ENCODE results near the gene MYT1. TPM values are rescaled to one million over a fixed set of nuclear protein-coding genes. Genes with fewer than 3 reads are reported as not detected.
"Not testable (repeated sequence)": the region's sequence is repeated elsewhere in the genome, so short reads cannot be mapped to it uniquely, and the experiment has no call there.

Gene MYT1
- under 1 TPM; 0.12 to 0.14 TPM for total RNA-seq

DNA sequence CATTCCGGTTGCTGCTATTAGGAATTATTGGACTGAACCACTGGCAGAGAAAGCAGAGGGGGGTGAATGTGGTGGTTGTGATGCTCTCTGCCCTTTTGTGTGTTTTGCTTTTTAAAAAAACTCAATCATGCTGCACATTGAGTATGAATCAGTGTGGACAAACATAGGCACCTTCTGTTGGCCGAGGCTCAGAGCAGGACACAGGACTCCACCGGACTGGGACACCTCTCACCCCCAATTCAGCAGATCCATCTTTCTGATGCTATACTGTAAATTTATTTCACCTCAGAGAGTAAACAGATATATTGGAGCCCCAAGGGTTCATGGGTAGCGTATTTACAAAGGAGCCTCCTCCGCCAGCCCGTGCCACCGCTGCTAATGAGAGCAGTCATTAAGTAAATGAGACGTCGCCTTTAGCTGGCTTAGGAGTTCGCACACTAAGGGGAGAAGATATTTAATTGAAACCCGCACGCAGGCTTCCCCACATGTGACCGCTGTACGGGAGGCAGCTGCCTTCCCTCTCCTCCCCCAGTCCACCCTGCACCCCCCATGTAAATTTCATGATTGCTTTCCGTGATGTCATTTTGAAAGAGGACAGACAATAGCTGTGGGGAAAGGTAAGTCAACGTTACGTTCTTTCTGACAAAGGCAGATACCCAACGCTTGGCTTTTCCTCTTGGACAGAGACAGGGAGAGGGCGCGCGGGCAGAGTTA, at the start of gene MYT1:
Gene MYT1 (plus strand): TSS at position 330 of the 714 bp plus-strand sequence. CDS start 34,410 bp downstream, outside the sequence.
- H3K27me3 Mint-ChIP-seq: peaks cover 63% of the 10 kb centered on the region
- DNase-seq (no peak), ATAC-seq (no peak)
- H3K9me3 Mint-ChIP-seq (ENCODE audit: low read depth): no peaks in the 10 kb centered on the region
- POLR2A ChIA-PET: no interaction called here
- intact Hi-C loops (cut with DNase I, micrococcal nuclease): no loop called here
- H3K27ac Mint-ChIP-seq: no peak within 1 kb of the TSS
- peaks cover 1% of the 10 kb centered on the region for H3K4me1 Mint-ChIP-seq
- no peak within 1 kb of the TSS for H3K4me3 Mint-ChIP-seq
- no peaks in the 10 kb centered on the region for H3K36me3 Mint-ChIP-seq (ENCODE audit: low read depth)
- CTCF ChIA-PET: no interaction called here

DNA sequence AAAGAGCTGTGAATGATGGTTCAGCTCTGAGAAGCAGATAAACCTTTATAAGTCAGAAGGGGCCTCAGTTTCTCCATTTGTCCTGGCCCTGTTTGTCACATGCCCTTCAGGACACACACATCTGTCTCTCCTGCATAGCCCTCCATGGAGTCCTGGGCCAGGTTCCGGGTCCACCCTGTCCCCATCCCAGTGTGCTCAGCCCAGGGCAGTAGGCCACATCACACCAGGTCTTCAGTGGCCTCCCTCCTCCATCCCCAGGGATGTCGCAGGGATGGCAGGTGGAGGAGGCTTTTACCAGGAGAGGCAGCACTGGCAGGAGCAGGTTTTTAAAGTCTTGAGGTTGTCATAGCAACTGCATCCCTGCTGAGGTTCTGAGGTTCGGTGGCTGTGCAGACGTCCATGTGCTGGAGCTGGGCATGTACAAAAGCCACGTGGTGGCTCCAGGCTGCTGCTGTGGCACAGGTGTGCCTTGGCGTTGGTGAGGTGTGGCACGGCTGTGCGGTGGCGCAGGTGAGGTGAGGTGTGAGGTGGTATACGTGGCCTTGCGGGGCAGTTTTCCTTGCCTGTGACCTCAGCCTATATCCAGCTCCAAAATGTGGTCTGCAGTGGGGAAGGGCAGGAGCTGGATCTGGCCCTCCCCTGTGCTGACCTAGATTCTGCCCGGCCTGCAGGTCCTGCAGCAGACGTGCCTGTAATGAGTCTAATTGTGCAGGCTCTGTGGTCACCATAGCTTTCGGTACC, 48.9 kb upstream of the MYT1 start:
- peaks cover 9% of the 10 kb centered on the region for H3K4me1 Mint-ChIP-seq
- POLR2A ChIA-PET: no interaction called here
- no peaks in the 10 kb centered on the region for H3K9me3 Mint-ChIP-seq (ENCODE audit: low read depth)
- ATAC-seq (no peak), DNase-seq (no peak)
- CTCF ChIA-PET: interaction anchor here (0.6 to 1.5 kb wide), 3 partner anchors 9 to 1104 kb away, joined by 3 to 6 read pairs (median 3); no protein-coding TSS in a partner anchor
- no peaks in the 10 kb centered on the region for H3K27me3 Mint-ChIP-seq
- intact Hi-C loops (cut with DNase I, micrococcal nuclease): no loop called here
- H3K4me3 Mint-ChIP-seq: no peak overlapping the region
- no peak overlapping the region for H3K27ac Mint-ChIP-seq
- H3K36me3 Mint-ChIP-seq (ENCODE audit: low read depth): no peaks in the 10 kb centered on the region

DNA sequence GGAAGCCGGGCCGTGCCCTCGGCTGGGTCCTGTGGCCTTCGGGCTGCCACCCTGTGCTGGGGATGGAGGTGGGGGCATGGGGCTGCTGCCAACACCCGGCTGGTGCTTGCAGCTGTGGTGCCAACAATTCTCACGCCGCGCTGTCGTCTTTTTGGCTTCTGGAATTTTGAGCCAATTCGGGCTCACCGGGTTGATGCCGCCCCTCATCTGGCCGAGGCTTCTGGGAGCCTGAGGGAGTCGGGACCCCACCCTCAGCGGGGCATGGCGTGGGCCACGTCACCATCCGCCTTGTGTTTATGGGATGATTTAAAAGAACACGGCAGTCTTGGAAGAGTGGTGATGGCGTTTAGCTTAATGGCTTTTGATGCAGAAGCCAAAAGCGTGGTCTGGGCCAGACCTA, 48.2 kb upstream of the MYT1 start:
- H3K4me3 Mint-ChIP-seq: no peak overlapping the region
- H3K27me3 Mint-ChIP-seq: no peaks in the 10 kb centered on the region
- DNase-seq: no peak
- ATAC-seq: no peak
- CTCF ChIA-PET: interaction anchor here (1.0 to 1.5 kb wide), 2 partner anchors 8 to 33 kb away, joined by 3 to 6 read pairs; no protein-coding TSS in a partner anchor
- H3K4me1 Mint-ChIP-seq: peaks cover 10% of the 10 kb centered on the region
- POLR2A ChIA-PET: no interaction called here
- no peak overlapping the region for H3K27ac Mint-ChIP-seq
- no peaks in the 10 kb centered on the region for H3K36me3 Mint-ChIP-seq (ENCODE audit: low read depth)
- no peaks in the 10 kb centered on the region for H3K9me3 Mint-ChIP-seq (ENCODE audit: low read depth)
- intact Hi-C loops (cut with DNase I, micrococcal nuclease): no loop called here

DNA sequence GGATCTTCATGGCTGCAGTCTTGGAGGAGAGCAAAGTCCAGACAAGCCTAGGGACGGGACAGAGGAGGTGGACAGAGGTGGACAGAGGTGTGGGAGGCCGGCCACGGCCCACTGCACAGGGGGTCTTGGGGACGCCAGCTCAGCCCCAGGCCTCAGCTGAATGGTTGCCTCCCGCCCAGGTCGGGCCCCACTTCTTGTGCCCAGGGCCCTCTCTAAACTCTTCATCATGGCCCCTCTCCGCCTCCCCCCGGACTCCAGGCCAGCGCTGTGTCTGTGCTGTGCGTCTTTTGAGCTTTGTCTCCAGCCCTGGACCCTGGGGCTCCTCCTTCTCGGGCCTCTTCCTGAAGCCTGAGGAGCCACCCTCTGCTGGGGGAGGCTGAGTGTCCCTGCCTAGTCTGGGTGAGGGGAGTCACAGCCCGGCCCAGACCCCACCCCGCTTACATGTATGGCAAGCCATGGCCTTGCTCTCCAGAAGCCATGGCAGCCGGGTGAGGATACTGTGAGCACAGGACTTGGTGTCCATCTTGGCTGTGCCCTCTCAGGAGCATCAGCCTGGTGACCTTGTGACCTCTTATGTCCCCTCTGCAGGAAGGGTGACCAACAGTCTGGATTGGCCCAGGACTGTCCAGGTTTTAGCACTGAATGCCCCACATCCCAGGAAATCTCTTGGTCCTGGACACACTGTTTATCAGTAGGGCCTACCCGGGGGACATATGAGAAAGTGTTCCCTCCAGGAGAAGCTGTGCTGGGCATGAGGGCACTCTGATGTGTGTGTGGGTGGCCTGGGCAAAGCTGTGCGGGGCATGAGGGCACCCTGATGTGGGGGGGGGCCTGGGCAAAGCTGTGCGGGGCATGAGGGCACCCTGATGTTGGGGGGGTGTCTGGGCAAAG, 47.5 kb upstream of the MYT1 start:
- CTCF ChIA-PET: interaction anchor here (0.6 to 1.5 kb wide), 2 partner anchors 33 to 436 kb away, joined by 3 to 6 read pairs; no protein-coding TSS in a partner anchor
- POLR2A ChIA-PET: no interaction called here
- Mint-ChIP-seq H3K4me1 (peaks cover 10% of the 10 kb centered on the region), H3K4me3 (no peak overlapping the region), H3K9me3 (ENCODE audit: low read depth) (no peaks in the 10 kb centered on the region), H3K27ac (no peak overlapping the region), H3K27me3 (no peaks in the 10 kb centered on the region), H3K36me3 (ENCODE audit: low read depth) (no peaks in the 10 kb centered on the region)
- intact Hi-C loops (cut with DNase I, micrococcal nuclease): no loop called here
- no peak for ATAC-seq
- no peak for DNase-seq

- CTCF ChIA-PET: interaction anchor here (0.6 kb wide), 1 partner anchor 437 kb away, joined by 3 read pairs; no protein-coding TSS in a partner anchor
- intact Hi-C loops (cut with DNase I, micrococcal nuclease); POLR2A ChIA-PET; H3K4me3 Mint-ChIP-seq; DNase-seq; H3K27me3 Mint-ChIP-seq; H3K27ac Mint-ChIP-seq; ATAC-seq; H3K9me3 Mint-ChIP-seq (ENCODE audit: low read depth); H3K4me1 Mint-ChIP-seq; H3K36me3 Mint-ChIP-seq (ENCODE audit: low read depth): not testable (repeated sequence)
Observed at GRCh38 chr20:64117432-64117777, 46.8 kb upstream of the MYT1 start.

- ChIA-PET CTCF (interaction anchor here (0.6 to 3.5 kb wide), 6 partner anchors 11 to 144 kb away, joined by 3 to 23 read pairs (median 10); partner anchors contain the start of genes LKAAEAR1 and NPBWR2), POLR2A (no interaction called here)
- intact Hi-C loops (cut with DNase I, micrococcal nuclease): no loop called here
- H3K4me1 Mint-ChIP-seq: peaks cover 10% of the 10 kb centered on the region
- no peak overlapping the region for H3K27ac Mint-ChIP-seq
- H3K27me3 Mint-ChIP-seq: peaks cover 4% of the 10 kb centered on the region
- no peak for ATAC-seq
- H3K4me3 Mint-ChIP-seq: no peak overlapping the region
- no peak for DNase-seq
- H3K36me3 Mint-ChIP-seq (ENCODE audit: low read depth): no peaks in the 10 kb centered on the region
- H3K9me3 Mint-ChIP-seq (ENCODE audit: low read depth): no peaks in the 10 kb centered on the region
Observed at GRCh38 chr20:64119301-64119680, 45.0 kb upstream of the MYT1 start.

- peak; percentile 25 for ATAC-seq
- H3K27ac Mint-ChIP-seq: peak overlapping the region; percentile 66
- H3K36me3 Mint-ChIP-seq (ENCODE audit: low read depth): no peaks in the 10 kb centered on the region
- H3K27me3 Mint-ChIP-seq: peaks cover 5% of the 10 kb centered on the region
- H3K4me1 Mint-ChIP-seq: peaks cover 10% of the 10 kb centered on the region
- DNase-seq: no peak
- no peaks in the 10 kb centered on the region for H3K9me3 Mint-ChIP-seq (ENCODE audit: low read depth)
- POLR2A ChIA-PET: no interaction called here
- H3K4me3 Mint-ChIP-seq: peak overlapping the region; percentile 41
- intact Hi-C loops (cut with DNase I, micrococcal nuclease): loop anchor here (1.0 to 10.0 kb wide), 8 partner anchors 18 to 582 kb away; partner anchors contain the start of gene PRPF6 (in 2 of the 2)
- CTCF ChIA-PET: interaction anchor here (0.6 to 3.5 kb wide), 9 partner anchors 12 to 145 kb away, joined by 3 to 23 read pairs (median 4); partner anchors contain the start of genes LKAAEAR1 and NPBWR2
Observed at GRCh38 chr20:64119681-64120341, 44.4 kb upstream of the MYT1 start.

- intact Hi-C loops (cut with DNase I, micrococcal nuclease): loop anchor here (2.0 to 10.0 kb wide), 3 partner anchors 83 to 335 kb away; no protein-coding TSS in a partner anchor
- Mint-ChIP-seq H3K4me3 (no peak overlapping the region), H3K27me3 (peaks cover 5% of the 10 kb centered on the region), H3K9me3 (ENCODE audit: low read depth) (no peaks in the 10 kb centered on the region), H3K36me3 (ENCODE audit: low read depth) (no peaks in the 10 kb centered on the region), H3K27ac (no peak overlapping the region), H3K4me1 (peaks cover 10% of the 10 kb centered on the region)
- CTCF ChIA-PET: interaction anchor here (0.6 to 3.5 kb wide), 7 partner anchors 13 to 142 kb away, joined by 3 to 23 read pairs (median 4); partner anchors contain the start of genes LKAAEAR1, NPBWR2 and SAMD10
- DNase-seq (no peak), ATAC-seq (no peak)
- POLR2A ChIA-PET: interaction anchor here (0.6 kb wide), 1 partner anchor 18 kb away, joined by 3 read pairs; no protein-coding TSS in a partner anchor
Observed at GRCh38 chr20:64121586-64121985, 42.7 kb upstream of the MYT1 start.

GRCh38 chr20:64122927-64123326, 41.3 kb upstream of the MYT1 start:
- H3K9me3 Mint-ChIP-seq (ENCODE audit: low read depth); H3K4me1 Mint-ChIP-seq; POLR2A ChIA-PET; H3K27me3 Mint-ChIP-seq; DNase-seq; H3K27ac Mint-ChIP-seq; H3K4me3 Mint-ChIP-seq; ATAC-seq; H3K36me3 Mint-ChIP-seq (ENCODE audit: low read depth): not testable (repeated sequence)
- intact Hi-C loops (cut with DNase I, micrococcal nuclease): loop anchor here in 1 of 2 experiments (10.0 kb wide), 1 partner anchor 218 kb away; no protein-coding TSS in a partner anchor
- CTCF ChIA-PET: interaction anchor here (1.5 kb wide), 1 partner anchor 85 kb away, joined by 3 read pairs; no protein-coding TSS in a partner anchor

GRCh38 chr20:64123517-64123916, 40.7 kb upstream of the MYT1 start:
- H3K36me3 Mint-ChIP-seq (ENCODE audit: low read depth); H3K4me1 Mint-ChIP-seq; POLR2A ChIA-PET; DNase-seq; H3K27ac Mint-ChIP-seq; H3K9me3 Mint-ChIP-seq (ENCODE audit: low read depth); H3K27me3 Mint-ChIP-seq; H3K4me3 Mint-ChIP-seq; CTCF ChIA-PET; ATAC-seq: not testable (repeated sequence)
- intact Hi-C loops (cut with DNase I, micrococcal nuclease): loop anchor here in 1 of 2 experiments (10.0 kb wide), 1 partner anchor 219 kb away; no protein-coding TSS in a partner anchor

All from activated CD4-positive, alpha-beta T cell treated with anti-CD3 and anti-CD28 coated beads for 36 hours (primary cell).